ENCODE results near the gene HSD11B2. TPM values are rescaled to one million over a fixed set of nuclear protein-coding genes. Genes with fewer than 3 reads are reported as not detected.

HSD11B2 gene
- total and polyA plus RNA-seq, 2 donors (not counting 1 experiment from before 2014, with no cell fraction given): 0.15 TPM; not detected in 1

- no peaks in the 10 kb centered on the region for H3K27me3 ChIP-seq (ENCODE audit: control insufficient read depth, insufficient read depth, low read length)
- no peak for TF ChIP-seq EZH2 (IDR thresholded peaks at IDR 0.05; ENCODE audit: low read length, missing control alignments)
- TF ChIP-seq CTCF (conservative IDR thresholded peaks at IDR 0.05 in 1 of 2, IDR thresholded peaks at IDR 0.05 in 1 of 2; ENCODE audit: low read depth in 1 of 2, low read length in 2 of 2): no peak
- peaks cover 14% of the 10 kb centered on the region for H3K4me1 ChIP-seq (ENCODE audit: control insufficient read depth, extremely low read depth, insufficient read depth, low read length)
- H3K9me3 ChIP-seq (ENCODE audit: control insufficient read depth, insufficient read depth, low read depth, low read length): no peaks in the 10 kb centered on the region
- H3K79me2 ChIP-seq (ENCODE audit: control insufficient read depth, insufficient read depth, low read length): no peaks in the 10 kb centered on the region
- H4K20me1 ChIP-seq (ENCODE audit: control insufficient read depth, extremely low read depth, insufficient read depth, low read length): no peaks in the 10 kb centered on the region
- no peak overlapping the region for H3K27ac ChIP-seq (ENCODE audit: insufficient read depth, low read length)
- DNase-seq (ENCODE audit: low read depth in 2 of 2): no peak
- no peak overlapping the region for H3K4me2 ChIP-seq (ENCODE audit: extremely low read depth, insufficient read depth, low read length)
- no peaks in the 10 kb centered on the region for H3K36me3 ChIP-seq (ENCODE audit: control insufficient read depth, insufficient read depth, low read length)
- H3K9ac ChIP-seq (ENCODE audit: insufficient read depth, low read length): no peak overlapping the region
- H2AFZ ChIP-seq (ENCODE audit: low read length): no peak overlapping the region
- no peak overlapping the region for H3K4me3 ChIP-seq (replicated peaks in 1 of 4; ENCODE audit: control extremely low read depth in 1 of 4, insufficient read depth in 1 of 4, low read depth in 3 of 4, low read length in 4 of 4)
Observed at GRCh38 chr16:67400901-67401300, 30.0 kb upstream of the HSD11B2 start.

GRCh38 chr16:67403976-67404555, 26.9 kb upstream of the HSD11B2 start:
- no peak overlapping the region for H3K27ac ChIP-seq (ENCODE audit: insufficient read depth, low read length)
- H2AFZ ChIP-seq (ENCODE audit: low read length): no peak overlapping the region
- H3K79me2 ChIP-seq (ENCODE audit: control insufficient read depth, insufficient read depth, low read length): no peaks in the 10 kb centered on the region
- H3K36me3 ChIP-seq (ENCODE audit: control insufficient read depth, insufficient read depth, low read length): no peaks in the 10 kb centered on the region
- no peak overlapping the region for H3K4me3 ChIP-seq (replicated peaks in 1 of 4; ENCODE audit: control extremely low read depth in 1 of 4, insufficient read depth in 1 of 4, low read depth in 3 of 4, low read length in 4 of 4)
- H4K20me1 ChIP-seq (ENCODE audit: control insufficient read depth, extremely low read depth, insufficient read depth, low read length): no peaks in the 10 kb centered on the region
- H3K4me2 ChIP-seq (ENCODE audit: extremely low read depth, insufficient read depth, low read length): no peak overlapping the region
- H3K4me1 ChIP-seq (ENCODE audit: control insufficient read depth, extremely low read depth, insufficient read depth, low read length): peaks cover 24% of the 10 kb centered on the region
- no peak overlapping the region for H3K9ac ChIP-seq (ENCODE audit: insufficient read depth, low read length)
- DNase-seq (ENCODE audit: low read depth in 2 of 2): no peak
- TF ChIP-seq CTCF (conservative IDR thresholded peaks at IDR 0.05 in 1 of 2, IDR thresholded peaks at IDR 0.05 in 1 of 2; ENCODE audit: low read depth in 1 of 2, low read length in 2 of 2): no peak
- H3K9me3 ChIP-seq (ENCODE audit: control insufficient read depth, insufficient read depth, low read depth, low read length): no peaks in the 10 kb centered on the region
- no peaks in the 10 kb centered on the region for H3K27me3 ChIP-seq (ENCODE audit: control insufficient read depth, insufficient read depth, low read length)

DNA sequence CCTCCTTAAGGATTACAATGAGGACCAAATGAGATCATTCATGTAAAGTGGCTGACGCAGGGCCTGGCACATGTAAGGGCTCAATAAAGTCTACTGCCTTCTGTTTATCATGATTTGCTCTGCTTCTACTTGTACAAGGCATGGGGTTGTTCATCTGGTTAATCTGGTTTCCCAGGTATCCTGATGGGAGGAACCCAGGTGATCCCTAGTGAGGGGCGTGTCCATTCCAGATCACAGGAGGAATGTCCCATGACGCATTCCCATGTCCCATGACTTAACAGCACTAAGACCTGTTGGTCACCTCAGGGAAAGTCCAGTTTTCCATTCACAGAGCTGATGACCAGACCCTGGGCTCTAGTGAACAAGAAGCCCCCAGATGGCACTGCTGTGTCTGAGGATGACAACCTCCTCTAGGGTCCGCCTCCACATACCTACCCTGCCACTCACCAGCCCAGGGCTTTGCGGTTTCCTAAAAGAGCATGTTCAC, 26.1 kb upstream of the HSD11B2 start:
- DNase-seq (ENCODE audit: low read depth in 2 of 2): no peak
- peaks cover 24% of the 10 kb centered on the region for H3K4me1 ChIP-seq (ENCODE audit: control insufficient read depth, extremely low read depth, insufficient read depth, low read length)
- no peaks in the 10 kb centered on the region for H3K36me3 ChIP-seq (ENCODE audit: control insufficient read depth, insufficient read depth, low read length)
- H3K4me3 ChIP-seq (replicated peaks in 1 of 4; ENCODE audit: control extremely low read depth in 1 of 4, insufficient read depth in 1 of 4, low read depth in 3 of 4, low read length in 4 of 4): no peak overlapping the region
- H3K9me3 ChIP-seq (ENCODE audit: control insufficient read depth, insufficient read depth, low read depth, low read length): no peaks in the 10 kb centered on the region
- H3K4me2 ChIP-seq (ENCODE audit: extremely low read depth, insufficient read depth, low read length): no peak overlapping the region
- no peaks in the 10 kb centered on the region for H3K27me3 ChIP-seq (ENCODE audit: control insufficient read depth, insufficient read depth, low read length)
- H3K79me2 ChIP-seq (ENCODE audit: control insufficient read depth, insufficient read depth, low read length): no peaks in the 10 kb centered on the region
- no peaks in the 10 kb centered on the region for H4K20me1 ChIP-seq (ENCODE audit: control insufficient read depth, extremely low read depth, insufficient read depth, low read length)
- no peak overlapping the region for H3K27ac ChIP-seq (ENCODE audit: insufficient read depth, low read length)
- no peak for TF ChIP-seq CTCF (conservative IDR thresholded peaks at IDR 0.05 in 1 of 2, IDR thresholded peaks at IDR 0.05 in 1 of 2; ENCODE audit: low read depth in 1 of 2, low read length in 2 of 2)
- no peak for TF ChIP-seq EZH2 (IDR thresholded peaks at IDR 0.05; ENCODE audit: low read length, missing control alignments)
- no peak overlapping the region for H3K9ac ChIP-seq (ENCODE audit: insufficient read depth, low read length)
- no peak overlapping the region for H2AFZ ChIP-seq (ENCODE audit: low read length)

All from fibroblast of lung (primary cell).